Thyroid gland (tissue), 4 donors: ENCODE measurements around the gene RAB6A. TPM values are rescaled to one million over a fixed set of nuclear protein-coding genes. Genes with fewer than 3 reads are reported as not detected.

Experiments
- DNase-seq, 2 donors: peaks; one replicate each; pipeline ENCODE4 v3.0.0-alpha.2; 2019
- H3K27ac ChIP-seq, 3 donors: fragments of 200-600 bp; sonication (generic); 1 replicate in 2 of 3; 2 replicates in 1 of 3; pipeline ENCODE4 v1.5.1; 2016 to 2019; ENCODE audit warnings: mild to moderate bottlenecking in 1 of 3, moderate library complexity in 1 of 3
- H3K27me3 ChIP-seq: fragments of 200-600 bp; sonication (generic); one replicate; pipeline ENCODE4 v1.5.1; 2019
- H3K36me3 ChIP-seq, 2 donors: fragments of 200-600 bp; sonication (generic); one replicate each; pipeline ENCODE4 v1.5.1; 2016 to 2019
- H3K4me1 ChIP-seq, 2 donors: fragments of 200-600 bp; sonication (generic); one replicate each; pipeline ENCODE4 v1.5.1; 2017 to 2019
- H3K4me3 ChIP-seq, 3 donors: fragments of 200-600 bp; sonication (generic); replicated peaks in 1 of 3; 1 replicate in 2 of 3; 2 replicates in 1 of 3; pipeline ENCODE4 v1.5.1; 2016; ENCODE audit warnings: mild to moderate bottlenecking in 1 of 3
- H3K9me3 ChIP-seq: fragments of 200-600 bp; sonication (generic); one replicate; pipeline ENCODE4 v1.5.1; 2017
- CTCF ChIP-seq, 6 experiments: fragments of 200-600 bp in 3 of 6; fragments of 450-650 bp in 3 of 6; sonication (generic) in 3 of 6; IDR thresholded peaks; one replicate each; pipeline ENCODE4 v1.5.1; 2016 to 2019; ENCODE audit warnings: antibody characterized with exemption in 6 of 6, mild to moderate bottlenecking in 2 of 6, inconsistent platforms in 1 of 6, moderate library complexity in 1 of 6
- POLR2A ChIP-seq, 2 donors: fragments of 450-650 bp; IDR thresholded peaks; one replicate each; pipeline ENCODE4 v1.6.1; 2017; ENCODE audit warnings: antibody characterized with exemption in 2 of 2, mild to moderate bottlenecking in 2 of 2, moderate library complexity in 1 of 2
- WGBS, 2 donors: methylation state at CpG; one replicate each; pipeline ENCODE4 v1.1.5; 2017; 5-methylcytosine and 5-hydroxymethylcytosine counted together
- intact Hi-C: fragments of 100-400 bp; cut with DNase I; formaldehyde crosslinking; loops from one replicate; pipeline ENCODE4 v1.15.1; 2023
- total RNA-seq, 4 donors: library from RNA; depleted of rRNA; stranded (reverse); fragments of >200 nt; gene quantifications; one replicate each; pipeline ENCODE4 v1.2.3, GENCODE V29; 2016

Gene RAB6A
- total RNA-seq, 4 donors from 2014 or later = 131 to 191 (median 178) TPM

GRCh38 chr11:73652046-73652730, 108.7 kb downstream of the RAB6A start:
- DNase-seq = no peak
- H3K27ac ChIP-seq = no peak overlapping the region
- 61 to 67% methylated on average over 7 to 8 of the region's 8 CpGs for WGBS, 2 donors

DNA sequence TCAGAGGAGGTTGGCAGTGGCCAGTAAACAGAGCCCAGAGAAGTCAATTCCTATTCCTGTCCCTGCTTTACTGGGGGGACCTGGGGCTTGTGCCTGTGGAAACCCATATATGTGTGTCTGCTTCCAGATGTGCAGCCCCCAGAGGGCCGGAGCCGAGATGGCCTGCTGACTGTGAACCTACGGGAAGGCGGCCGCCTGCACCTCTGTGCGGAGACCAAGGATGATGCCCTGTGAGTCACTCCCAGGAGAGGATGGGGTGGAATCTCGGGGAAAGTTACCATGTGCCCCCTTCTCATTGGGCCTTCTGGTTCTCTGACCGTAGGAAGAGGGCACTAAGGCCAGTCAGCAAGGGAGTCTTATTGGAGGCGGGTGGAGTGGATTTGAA, 109.2 kb downstream of the RAB6A start:
- DNase-seq = no peak
- no peaks in the 10 kb centered on the region for H3K9me3 ChIP-seq
- H3K27me3 ChIP-seq = no peaks in the 10 kb centered on the region
- intact Hi-C loops = no loop called here
- TF ChIP-seq CTCF (IDR thresholded peaks at IDR 0.05) (no peak), POLR2A (IDR thresholded peaks at IDR 0.05) (no peak)
- no peak overlapping the region for H3K4me3 ChIP-seq
- H3K4me1 ChIP-seq = peaks cover 10 to 11% of the 10 kb centered on the region in 2 donors
- WGBS, 2 donors = 94 to 96% methylated on average over 8 to 9 of the region's 9 CpGs
- H3K27ac ChIP-seq = no peak overlapping the region
- H3K36me3 ChIP-seq = no peaks in the 10 kb centered on the region

More at GRCh38 chr11:73652046-73652730, 108.7 kb downstream of the RAB6A start:
- H3K4me3 ChIP-seq = no peak overlapping the region
- intact Hi-C loops = no loop called here
- H3K4me1 ChIP-seq = peaks cover 10 to 11% of the 10 kb centered on the region in 2 donors
- no peaks in the 10 kb centered on the region for H3K27me3 ChIP-seq
- TF ChIP-seq CTCF (IDR thresholded peaks at IDR 0.05) (no peak), POLR2A (IDR thresholded peaks at IDR 0.05) (no peak)
- no peaks in the 10 kb centered on the region for H3K36me3 ChIP-seq
- H3K9me3 ChIP-seq = no peaks in the 10 kb centered on the region

DNA sequence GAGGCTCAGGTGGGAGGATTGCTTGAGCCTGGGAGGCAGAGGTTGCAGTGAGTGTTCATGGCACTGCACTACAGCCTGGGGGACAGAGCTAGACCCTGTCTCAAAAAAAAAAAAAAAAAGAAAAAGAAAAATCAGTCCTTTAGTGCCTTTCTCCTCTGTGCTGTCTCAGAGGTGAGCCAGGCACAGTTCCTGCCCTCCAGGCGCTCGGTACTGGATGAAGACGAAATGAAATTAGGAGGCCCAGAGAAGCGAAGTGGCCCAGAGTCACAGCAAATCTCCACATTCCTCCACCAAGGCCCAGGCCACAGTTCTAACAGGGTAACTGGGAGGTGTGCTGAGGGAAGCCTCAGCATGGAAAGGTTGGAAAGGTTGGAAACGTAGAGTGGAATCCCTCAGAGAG, 109.6 kb downstream of the RAB6A start:
- intact Hi-C loops = no loop called here
- 93 to 95% methylated on average over 5 of the region's 5 CpGs for WGBS, 2 donors
- Histone ChIP-seq H3K9me3 (no peaks in the 10 kb centered on the region), H3K4me3 (no peak overlapping the region), H3K36me3 (no peaks in the 10 kb centered on the region), H3K27ac (no peak overlapping the region), H3K4me1 (peaks cover 10 to 11% of the 10 kb centered on the region in 2 donors), H3K27me3 (no peaks in the 10 kb centered on the region)
- DNase-seq = no peak
- TF ChIP-seq CTCF (IDR thresholded peaks at IDR 0.05) (no peak), POLR2A (IDR thresholded peaks at IDR 0.05) (no peak)

DNA sequence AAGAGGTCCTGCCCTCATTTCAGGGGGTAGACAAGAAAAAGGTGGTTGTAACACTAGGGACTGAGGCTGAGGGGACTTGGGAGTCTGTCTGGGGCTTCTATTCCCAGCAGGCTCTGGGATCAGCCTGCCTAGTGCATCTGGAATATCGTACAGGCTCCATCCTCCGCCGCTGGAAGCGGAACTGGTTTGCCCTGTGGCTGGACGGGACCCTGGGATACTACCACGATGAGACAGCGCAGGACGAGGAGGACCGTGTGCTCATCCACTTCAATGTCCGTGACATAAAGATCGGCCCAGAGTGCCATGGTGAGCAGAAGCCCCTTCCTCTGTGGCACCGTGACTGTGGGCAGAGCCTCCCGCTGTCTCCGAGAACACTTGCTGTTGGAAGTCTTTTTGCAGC, 110.5 kb downstream of the RAB6A start:
- TF ChIP-seq POLR2A (IDR thresholded peaks at IDR 0.05) = no peak
- intact Hi-C loops = no loop called here
- DNase-seq = no peak
- Histone ChIP-seq H3K4me3 (no peak overlapping the region), H3K4me1 (peaks cover 10 to 11% of the 10 kb centered on the region in 2 donors), H3K36me3 (no peaks in the 10 kb centered on the region), H3K27ac (no peak overlapping the region), H3K9me3 (no peaks in the 10 kb centered on the region), H3K27me3 (no peaks in the 10 kb centered on the region)
- 90 to 94% methylated on average over 13 to 14 of the region's 14 CpGs for WGBS, 2 donors

- DNase-seq = no peak
- Histone ChIP-seq H3K9me3 (no peaks in the 10 kb centered on the region), H3K36me3 (no peaks in the 10 kb centered on the region), H3K27me3 (no peaks in the 10 kb centered on the region), H3K4me1 (peaks cover 11 to 15% of the 10 kb centered on the region in 2 donors), H3K4me3 (no peak overlapping the region), H3K27ac (no peak overlapping the region)
- intact Hi-C loops = no loop called here
- 80 to 81% methylated on average over 9 of the region's 9 CpGs for WGBS, 2 donors
- TF ChIP-seq CTCF (IDR thresholded peaks at IDR 0.05) = no peak
- no peak for TF ChIP-seq POLR2A (IDR thresholded peaks at IDR 0.05)
Observed at GRCh38 chr11:73649206-73649605, 111.7 kb downstream of the RAB6A start.
